Keratinocyte (primary cell): ENCODE data around the gene HLF.

Source experiments
- EZH2 ChIP-seq: IDR thresholded peaks from one replicate; pipeline ENCODE4 v1.6.1; 2012; ENCODE audit warnings: inconsistent platforms, mild to moderate bottlenecking, low read length, moderate library complexity
- TF ChIP-seq, protein P1 (sequence below), 3 experiments: IDR thresholded peaks in 1 of 3; conservative IDR thresholded peaks in 1 of 3; optimal IDR thresholded peaks in 1 of 3; 2 replicates in 2 of 3; 3 replicates in 1 of 3; pipeline versions ENCODE3 to v1.5.1; 2011; ENCODE audit warnings: low read length in 3 of 3, mild to moderate bottlenecking in 3 of 3, moderate library complexity in 2 of 3, control low read depth in 1 of 3, inconsistent platforms in 1 of 3; ENCODE audit not compliant: insufficient read depth in 2 of 3; ENCODE audit errors: extremely low read depth in 1 of 3

DNA sequence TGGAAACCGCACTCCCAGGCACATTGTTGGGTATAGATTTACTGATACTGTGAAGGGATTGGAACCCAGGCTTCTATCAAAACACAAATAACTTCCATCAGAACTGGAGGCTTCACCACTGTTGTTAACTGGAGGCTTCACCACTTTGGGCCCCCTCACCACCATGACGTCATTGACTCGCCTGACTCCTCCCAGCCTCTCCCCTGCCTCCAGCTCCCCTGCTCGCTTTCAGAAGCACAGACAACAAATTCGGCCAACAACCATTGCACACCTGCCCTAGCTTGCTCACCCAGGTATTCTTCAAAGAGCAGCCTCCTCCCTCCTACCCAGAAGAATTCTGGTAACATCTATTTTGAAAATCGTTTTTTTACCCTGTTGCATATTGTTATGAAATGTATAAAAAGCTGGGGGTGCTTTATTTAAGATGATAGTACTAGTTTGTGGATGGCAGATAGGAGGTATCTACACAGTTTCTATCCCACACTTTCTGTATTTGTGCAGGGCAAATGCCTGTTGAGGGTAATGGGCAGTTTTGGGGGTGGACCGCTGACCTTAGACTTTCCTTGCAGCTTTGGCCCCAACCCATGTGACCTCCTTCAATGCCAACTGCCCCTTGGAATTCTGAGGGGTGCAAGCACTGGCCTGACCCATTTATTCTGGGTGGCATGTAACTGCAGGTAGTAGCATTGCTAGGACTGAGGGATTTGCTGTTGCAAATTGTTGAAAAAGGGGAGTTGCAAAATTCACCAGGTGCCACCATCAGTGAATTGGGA, 54.1 kb downstream of the HLF start:
- no peak for TF ChIP-seq EZH2
- TF ChIP-seq, protein P1, sequence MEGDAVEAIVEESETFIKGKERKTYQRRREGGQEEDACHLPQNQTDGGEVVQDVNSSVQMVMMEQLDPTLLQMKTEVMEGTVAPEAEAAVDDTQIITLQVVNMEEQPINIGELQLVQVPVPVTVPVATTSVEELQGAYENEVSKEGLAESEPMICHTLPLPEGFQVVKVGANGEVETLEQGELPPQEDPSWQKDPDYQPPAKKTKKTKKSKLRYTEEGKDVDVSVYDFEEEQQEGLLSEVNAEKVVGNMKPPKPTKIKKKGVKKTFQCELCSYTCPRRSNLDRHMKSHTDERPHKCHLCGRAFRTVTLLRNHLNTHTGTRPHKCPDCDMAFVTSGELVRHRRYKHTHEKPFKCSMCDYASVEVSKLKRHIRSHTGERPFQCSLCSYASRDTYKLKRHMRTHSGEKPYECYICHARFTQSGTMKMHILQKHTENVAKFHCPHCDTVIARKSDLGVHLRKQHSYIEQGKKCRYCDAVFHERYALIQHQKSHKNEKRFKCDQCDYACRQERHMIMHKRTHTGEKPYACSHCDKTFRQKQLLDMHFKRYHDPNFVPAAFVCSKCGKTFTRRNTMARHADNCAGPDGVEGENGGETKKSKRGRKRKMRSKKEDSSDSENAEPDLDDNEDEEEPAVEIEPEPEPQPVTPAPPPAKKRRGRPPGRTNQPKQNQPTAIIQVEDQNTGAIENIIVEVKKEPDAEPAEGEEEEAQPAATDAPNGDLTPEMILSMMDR (optimal IDR thresholded peaks at IDR 0.05 in 1 of 3, IDR thresholded peaks at IDR 0.05 in 1 of 3, conservative IDR thresholded peaks at IDR 0.05 in 1 of 3; ENCODE audit: extremely low read depth in 1 of 3, insufficient read depth in 2 of 3, low read length in 3 of 3): no peak
